ENCODE measurements around the gene OR14A2. TPM values are rescaled to one million over a fixed set of nuclear protein-coding genes. Genes with fewer than 3 reads are reported as not detected.

Gene OR14A2
- total RNA-seq, 1 experiment from 2014 or later: not detected

Other genes starting within 250 kb of the OR14A2 start
- not detected in 2 replicates for gene OR2C3, start 211.7 kb downstream of the OR14A2 start, total RNA-seq (2014; rRNA removed; shearing (Covaris generic))
- gene GCSAML, start 199.0 kb downstream of the OR14A2 start, total RNA-seq (2014; rRNA removed; shearing (Covaris generic)): not detected in 2 replicates
- gene OR2G2, start 159.8 kb downstream of the OR14A2 start, total RNA-seq (2014; rRNA removed; shearing (Covaris generic)): not detected in 2 replicates
- not detected in 2 replicates for gene OR2G3, start 142.6 kb downstream of the OR14A2 start, total RNA-seq (2014; rRNA removed; shearing (Covaris generic))
- gene OR13G1, start 68.4 kb downstream of the OR14A2 start, total RNA-seq (2014; rRNA removed; shearing (Covaris generic)): not detected in 2 replicates
- not detected in 2 replicates for gene OR6F1, start 31.5 kb downstream of the OR14A2 start, total RNA-seq (2014; rRNA removed; shearing (Covaris generic))
- gene OR14K1, start 9.5 kb downstream of the OR14A2 start, total RNA-seq (2014; rRNA removed; shearing (Covaris generic)): not detected in 2 replicates
- gene OR1C1, start 12.4 kb upstream of the OR14A2 start, total RNA-seq (2014; rRNA removed; shearing (Covaris generic)): not detected in 2 replicates
- not detected in 2 replicates for gene OR14A16, start 76.0 kb upstream of the OR14A2 start, total RNA-seq (2014; rRNA removed; shearing (Covaris generic))
- gene OR11L1, start 93.8 kb upstream of the OR14A2 start, total RNA-seq (2014; rRNA removed; shearing (Covaris generic)): not detected in 2 replicates
- gene TRIM58, start 109.0 kb upstream of the OR14A2 start, total RNA-seq (2014; rRNA removed; shearing (Covaris generic)): not detected in 2 replicates
- gene OR2W3, start 147.4 kb upstream of the OR14A2 start, total RNA-seq (2014; rRNA removed; shearing (Covaris generic)): not detected in 2 replicates
- not detected in 2 replicates for gene OR2T8, start 172.1 kb upstream of the OR14A2 start, total RNA-seq (2014; rRNA removed; shearing (Covaris generic))
- not detected in 2 replicates for gene OR2AJ1, start 176.7 kb upstream of the OR14A2 start, total RNA-seq (2014; rRNA removed; shearing (Covaris generic))
- not detected in 2 replicates for gene OR2L8, start 200.7 kb upstream of the OR14A2 start, total RNA-seq (2014; rRNA removed; shearing (Covaris generic))
- gene OR2AK2, start 217.1 kb upstream of the OR14A2 start, total RNA-seq (2014; rRNA removed; shearing (Covaris generic)): not detected in 2 replicates

All from G401 (cell line).